Hematopoietic multipotent progenitor cell treated with erythropoietin and hydrocortisone succinate and interleukin-3 and kit ligand, for 4 days (in vitro differentiated cells): ENCODE data around the gene ATP5F1D.

Experiments used
- DNase-seq: peaks from one replicate; pipeline ENCODE4 v3.0.0-alpha.2; 2015

Gene ATP5F1D

DNA sequence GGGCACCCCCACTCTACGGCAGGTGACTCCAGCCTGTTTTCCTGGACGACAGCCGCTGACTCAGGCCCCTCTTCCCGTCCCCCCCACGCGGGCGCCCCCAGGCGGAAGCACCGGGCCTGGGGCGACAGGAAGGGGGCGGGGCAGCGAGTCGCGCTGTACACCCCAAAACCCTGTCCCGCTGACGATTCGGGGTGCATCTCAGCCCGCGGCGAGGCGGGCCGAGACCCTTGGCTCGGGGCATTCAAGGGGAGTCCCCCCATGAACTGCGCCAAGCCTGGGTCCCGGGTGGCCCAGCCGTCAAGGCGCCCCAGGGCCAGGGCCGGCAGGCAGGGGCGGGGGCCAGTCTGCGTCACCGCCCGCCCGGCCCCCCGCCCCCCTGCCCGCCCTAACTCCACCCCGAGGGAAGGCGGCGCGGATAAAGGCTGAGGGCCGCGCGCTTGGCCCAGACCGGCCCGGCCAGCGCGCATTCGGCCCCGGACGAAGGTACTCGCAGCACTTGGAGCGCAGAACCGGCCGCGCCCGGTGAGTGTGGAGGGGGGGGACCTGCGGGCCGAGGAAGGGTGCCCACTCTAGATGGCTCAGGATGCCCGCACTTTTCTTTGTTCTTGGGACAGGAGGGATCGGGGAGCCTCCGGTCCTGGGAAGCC, 6.7 kb downstream of the ATP5F1D start, which contains the start of gene MIDN:
Gene MIDN, plus strand, starts transcription at position 445 of the 647 bp plus-strand sequence. CDS start 1,714 bp downstream, outside the sequence.
- DNase-seq: peak; percentile 85

DNA sequence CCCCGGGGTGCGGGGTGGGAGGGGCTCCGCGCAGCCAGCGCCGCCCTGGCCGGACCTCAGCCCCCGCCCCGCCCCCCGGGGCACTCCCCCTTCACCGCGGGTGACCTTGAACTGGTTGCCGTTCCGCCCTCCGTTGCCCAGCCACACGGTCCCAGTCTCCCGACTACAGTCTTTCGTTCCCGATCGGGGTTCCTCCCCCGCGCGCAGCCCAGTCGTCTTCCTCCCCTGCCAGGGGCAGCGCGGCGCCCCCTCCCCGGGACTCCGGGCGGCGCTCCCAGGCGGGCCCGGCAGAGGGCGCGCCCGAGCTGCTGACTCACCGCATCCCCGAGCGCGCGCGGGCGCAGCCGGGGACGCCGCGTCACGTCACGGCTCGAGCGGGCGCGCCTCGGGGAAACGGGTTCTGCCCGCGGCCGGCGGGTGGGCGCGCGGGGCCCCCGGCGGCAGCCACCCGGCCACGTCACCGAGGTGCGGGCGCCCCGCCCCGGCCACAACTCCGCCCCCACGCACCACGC, 7.3 kb downstream of the ATP5F1D start:
- peak; percentile 84 for DNase-seq

DNA sequence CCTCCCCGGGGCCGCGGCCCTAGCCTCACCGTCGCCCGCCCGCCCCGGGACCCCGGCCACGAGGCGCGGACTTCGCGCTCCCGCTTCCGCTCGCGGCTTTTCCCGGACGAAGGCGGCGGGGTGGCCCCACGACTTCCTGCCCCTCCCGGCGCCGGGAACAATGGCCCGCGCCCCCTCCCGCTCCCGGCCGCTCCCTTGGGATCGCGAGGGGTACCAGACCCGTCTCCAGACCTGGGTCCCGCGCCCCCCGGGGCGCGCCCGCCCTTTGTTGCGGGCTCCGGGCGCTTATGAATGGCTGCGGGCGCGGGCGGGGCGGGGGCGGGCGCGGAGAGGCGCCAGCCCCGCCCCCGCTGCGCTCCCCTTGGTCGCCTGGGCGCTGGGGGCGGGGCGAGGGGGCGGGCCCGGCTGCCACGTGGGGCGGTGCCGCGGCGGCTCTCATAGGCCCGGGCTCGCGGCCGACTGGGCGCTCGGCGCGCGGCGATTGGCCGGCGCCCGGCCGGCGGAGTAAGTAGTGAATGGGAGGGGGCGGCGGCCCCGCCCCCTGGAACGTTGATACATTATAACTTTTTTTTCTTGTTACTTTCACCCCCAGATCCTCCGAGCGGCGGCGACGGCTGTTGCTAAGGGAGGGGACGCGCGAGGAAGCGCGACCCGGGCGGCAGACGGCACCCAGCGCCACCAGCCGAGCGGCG, 7.9 kb downstream of the ATP5F1D start:
- peak; percentile 98 for DNase-seq

DNA sequence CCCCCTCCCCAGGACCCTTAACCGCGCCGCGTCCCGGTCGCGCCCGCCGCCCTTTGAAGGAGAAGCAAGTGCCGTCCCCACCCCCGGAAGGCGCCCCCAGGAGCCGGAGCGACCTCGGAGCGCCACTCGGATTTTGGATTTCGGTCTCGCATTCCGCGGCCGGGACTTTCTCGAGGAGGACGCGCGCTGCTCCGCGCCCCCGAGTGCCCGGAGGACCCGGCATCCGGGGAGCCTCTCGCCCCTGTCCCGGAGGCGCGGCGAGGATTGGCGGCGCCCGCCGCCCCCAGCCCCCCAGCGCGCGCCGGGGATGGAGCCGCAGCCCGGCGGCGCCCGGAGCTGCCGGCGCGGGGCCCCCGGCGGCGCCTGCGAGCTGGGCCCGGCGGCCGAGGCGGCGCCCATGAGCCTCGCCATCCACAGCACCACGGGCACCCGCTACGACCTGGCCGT, 8.5 kb downstream of the ATP5F1D start:
- no peak for DNase-seq

DNA sequence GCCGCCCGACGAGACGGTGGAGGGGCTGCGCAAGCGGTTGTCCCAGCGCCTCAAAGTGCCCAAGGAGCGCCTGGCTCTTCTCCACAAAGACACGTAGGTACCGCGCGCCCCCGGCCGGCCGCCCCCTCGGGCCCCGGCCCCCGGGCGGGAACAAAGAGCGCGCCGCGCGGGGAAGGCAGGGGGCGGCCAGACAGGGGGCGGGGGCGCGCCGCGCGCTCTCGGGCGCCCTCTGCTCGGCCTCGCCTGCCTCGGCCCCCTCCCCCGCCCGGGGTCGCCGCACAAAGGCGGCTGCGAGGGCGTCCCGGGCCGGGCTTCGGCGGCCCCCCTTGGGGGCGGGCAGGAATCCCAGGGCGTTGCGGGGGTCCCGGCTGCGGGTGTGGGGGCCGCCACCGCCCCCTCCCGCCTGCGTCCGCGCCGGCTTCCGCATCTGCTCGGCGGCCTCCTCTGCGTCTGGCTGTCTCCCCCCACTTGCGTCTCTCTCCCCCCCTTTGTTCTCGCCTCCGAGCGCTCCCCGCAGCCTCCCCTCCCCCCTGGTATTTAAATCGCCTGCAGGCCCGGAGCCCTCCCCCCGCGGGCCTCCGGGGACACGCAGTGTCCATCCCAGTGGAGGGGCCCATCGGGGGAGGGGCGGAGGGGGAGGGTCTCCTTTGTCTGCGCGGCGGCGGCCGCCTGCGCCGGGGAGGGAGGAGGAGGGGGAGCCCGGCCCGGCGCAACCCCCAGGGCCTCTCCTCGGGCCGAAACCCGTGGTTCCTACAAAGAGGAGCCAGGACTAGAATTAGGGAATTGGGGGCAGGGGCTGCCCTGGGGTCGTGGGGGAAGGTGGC, 9.1 kb downstream of the ATP5F1D start:
- DNase-seq: peak; percentile 85

DNA sequence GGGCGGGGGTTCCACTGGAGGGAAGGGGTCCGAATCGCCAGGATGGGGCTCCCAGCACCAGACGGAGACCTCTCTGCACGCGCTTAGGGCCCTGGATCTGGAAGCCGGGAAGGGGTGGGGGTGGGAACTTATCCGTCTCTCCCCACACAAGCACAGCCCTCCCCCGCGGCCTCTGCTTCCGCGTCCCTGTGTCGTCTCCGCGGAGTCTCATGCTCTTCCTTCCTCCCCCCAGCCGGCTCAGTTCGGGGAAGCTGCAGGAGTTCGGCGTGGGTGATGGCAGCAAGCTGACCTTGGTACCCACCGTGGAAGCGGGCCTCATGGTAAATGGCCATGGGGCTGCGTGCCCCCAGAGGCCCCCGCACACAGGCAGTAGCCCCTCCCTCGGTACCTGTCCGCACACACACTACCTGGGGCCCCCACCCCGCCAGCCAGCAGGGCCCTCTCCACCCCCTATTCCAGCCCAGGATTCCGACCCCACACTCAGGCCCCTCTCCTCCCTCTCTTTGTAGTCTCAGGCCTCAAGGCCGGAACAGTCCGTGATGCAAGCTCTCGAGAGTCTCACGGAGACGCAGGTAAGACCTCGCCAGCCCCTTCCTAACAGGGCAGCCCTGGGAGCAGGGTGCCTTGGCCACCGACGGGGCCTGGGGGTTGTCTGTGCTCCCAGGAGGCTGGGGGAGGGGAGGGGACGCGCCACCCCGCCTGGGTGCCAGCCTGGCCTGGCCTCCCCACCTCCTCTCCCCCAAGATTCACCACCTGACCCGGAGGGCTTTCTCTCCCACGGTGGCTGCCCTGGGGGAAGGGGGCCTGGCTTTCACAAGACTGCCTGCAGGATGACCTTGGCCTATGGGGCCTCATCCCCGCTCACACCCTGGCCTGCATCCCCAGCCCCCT, 10.0 kb downstream of the ATP5F1D start:
- peak; percentile 91 for DNase-seq

DNA sequence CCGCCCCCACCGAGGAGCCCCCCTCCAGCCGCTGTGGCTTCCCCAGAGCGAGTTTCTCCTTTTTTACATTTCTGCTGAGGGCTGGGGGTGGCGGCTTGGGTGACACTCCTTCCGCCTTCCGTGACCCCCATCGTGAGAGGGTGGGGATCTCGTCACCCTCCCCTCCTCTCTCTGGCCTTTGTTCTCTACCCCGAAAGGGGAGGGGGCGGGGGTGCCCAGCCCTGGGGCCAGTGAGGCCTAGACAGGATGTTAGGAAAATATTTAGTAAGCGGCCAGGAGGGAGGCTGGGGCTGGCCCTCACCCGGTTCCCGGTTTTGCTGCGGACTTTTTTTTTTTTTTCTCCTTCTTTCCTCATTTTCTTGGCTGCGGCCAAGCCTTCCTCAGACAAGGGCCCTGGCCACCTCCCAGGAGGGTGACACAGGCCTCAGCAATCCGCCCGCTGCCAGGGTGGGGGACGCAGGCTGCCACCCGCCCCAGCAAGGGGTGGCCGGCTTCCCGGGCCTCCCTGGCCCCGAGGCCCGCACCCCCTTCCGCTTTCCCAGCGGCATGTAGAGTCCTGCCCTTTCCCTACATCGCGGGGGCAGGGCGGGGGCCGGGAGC, 10.8 kb downstream of the ATP5F1D start:
- DNase-seq: peak; percentile 95

DNA sequence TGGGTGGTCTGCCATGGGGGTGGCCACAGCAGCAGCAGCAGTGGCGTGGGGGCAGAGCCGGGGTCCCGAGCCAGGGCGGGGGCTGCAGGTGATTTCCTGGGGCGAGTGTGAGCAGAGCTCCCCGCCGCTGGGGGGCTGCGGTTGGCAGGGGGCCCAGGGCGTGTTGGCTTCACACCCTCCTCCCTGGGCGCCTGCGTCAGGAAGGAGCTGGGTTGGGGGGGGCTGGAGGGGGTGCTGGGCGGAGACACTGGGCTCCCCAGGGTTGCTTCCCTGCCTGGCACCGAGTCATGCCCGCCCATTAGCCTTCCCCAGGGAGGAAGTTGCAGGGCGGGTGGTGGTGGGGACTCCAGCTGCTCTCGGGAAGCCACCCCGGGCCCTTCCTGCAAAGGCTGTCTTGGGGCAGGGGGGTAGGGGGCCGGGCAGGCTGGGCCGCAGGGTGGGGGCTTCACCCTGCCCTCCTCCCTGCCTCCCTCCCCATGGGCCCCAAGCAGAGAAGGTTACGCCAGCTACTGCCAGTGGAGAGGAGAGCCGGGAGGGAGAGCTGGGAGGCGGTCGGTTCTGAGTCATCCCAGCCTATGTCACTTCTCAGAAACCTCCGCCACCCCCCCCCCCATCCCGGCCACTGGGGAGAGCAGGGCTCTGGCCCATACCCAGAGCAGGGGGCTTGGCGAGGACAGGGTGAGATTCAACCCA, 11.4 kb downstream of the ATP5F1D start:
- peak; percentile 95 for DNase-seq

DNA sequence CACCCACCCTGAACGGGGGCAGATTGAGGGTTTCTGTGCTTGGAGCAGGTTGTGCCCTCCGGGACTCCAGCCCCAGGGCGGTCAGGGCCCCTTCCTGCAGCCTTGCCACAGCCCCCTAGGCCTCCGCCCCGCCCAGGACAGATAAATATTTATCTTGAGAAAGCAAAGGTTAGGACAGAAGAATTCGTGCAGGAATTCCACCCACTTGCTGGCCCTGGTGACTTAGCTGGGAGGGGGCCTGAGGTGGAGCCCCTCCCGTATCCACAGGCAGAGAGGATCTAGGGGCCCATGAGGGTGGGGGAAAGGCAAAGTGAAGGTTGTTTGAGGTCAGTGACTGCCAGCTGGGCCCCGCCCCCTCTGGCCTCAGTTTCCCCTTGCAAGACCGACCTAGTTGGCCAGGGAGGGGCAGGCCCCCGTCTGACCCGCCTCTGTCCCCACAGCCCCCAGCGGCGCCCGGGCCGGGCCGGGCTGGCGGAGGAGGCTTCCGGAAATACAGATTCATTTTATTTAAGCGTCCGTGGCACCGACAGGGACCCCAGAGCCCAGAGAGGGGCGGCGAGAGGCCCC, 12.0 kb downstream of the ATP5F1D start:
- peak; percentile 92 for DNase-seq

DNA sequence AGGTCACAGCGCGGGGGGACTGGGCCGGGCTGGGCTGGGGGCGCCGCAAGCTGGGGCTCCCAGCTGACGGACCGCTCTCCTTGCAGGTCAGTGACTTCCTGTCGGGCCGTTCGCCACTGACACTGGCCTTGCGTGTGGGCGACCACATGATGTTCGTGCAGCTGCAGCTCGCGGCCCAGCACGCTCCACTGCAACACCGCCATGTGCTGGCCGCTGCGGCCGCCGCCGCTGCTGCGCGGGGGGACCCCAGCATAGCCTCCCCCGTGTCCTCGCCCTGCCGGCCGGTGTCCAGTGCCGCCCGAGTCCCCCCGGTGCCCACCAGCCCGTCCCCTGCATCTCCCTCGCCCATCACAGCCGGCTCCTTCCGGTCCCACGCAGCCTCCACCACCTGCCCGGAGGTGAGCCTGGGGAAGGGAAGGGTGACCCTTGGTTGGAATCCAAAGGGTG, 12.6 kb downstream of the ATP5F1D start:
- peak; percentile 10 for DNase-seq

DNA sequence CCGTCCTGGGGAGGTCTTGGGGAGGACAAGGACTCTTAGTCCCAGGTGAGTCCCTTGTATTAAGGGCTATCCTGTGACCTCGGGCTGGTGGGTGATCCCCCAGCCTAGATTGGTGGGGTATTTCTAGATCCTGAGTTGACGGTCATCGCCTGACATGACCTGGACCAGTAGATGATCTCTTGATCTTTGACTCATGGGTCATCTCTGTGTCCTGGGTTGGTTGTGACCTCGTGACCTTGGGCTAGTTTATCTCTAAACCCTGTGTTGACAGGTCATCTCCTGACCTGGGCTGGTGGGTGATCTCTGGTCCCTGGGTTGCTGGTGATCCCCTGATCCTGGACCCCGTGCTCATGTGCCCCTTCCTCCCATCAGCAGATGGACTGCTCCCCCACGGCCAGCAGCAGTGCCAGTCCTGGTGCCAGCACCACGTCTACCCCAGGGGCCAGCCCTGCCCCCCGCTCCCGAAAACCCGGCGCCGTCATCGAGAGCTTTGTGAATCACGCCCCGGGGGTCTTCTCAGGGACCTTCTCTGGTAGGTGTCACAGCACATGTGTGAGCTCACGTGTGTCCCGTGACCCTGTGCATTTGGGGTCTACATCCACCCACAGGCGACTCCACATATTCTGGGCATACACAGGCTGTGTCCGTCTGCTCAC, 13.1 kb downstream of the ATP5F1D start:
- DNase-seq: no peak

DNA sequence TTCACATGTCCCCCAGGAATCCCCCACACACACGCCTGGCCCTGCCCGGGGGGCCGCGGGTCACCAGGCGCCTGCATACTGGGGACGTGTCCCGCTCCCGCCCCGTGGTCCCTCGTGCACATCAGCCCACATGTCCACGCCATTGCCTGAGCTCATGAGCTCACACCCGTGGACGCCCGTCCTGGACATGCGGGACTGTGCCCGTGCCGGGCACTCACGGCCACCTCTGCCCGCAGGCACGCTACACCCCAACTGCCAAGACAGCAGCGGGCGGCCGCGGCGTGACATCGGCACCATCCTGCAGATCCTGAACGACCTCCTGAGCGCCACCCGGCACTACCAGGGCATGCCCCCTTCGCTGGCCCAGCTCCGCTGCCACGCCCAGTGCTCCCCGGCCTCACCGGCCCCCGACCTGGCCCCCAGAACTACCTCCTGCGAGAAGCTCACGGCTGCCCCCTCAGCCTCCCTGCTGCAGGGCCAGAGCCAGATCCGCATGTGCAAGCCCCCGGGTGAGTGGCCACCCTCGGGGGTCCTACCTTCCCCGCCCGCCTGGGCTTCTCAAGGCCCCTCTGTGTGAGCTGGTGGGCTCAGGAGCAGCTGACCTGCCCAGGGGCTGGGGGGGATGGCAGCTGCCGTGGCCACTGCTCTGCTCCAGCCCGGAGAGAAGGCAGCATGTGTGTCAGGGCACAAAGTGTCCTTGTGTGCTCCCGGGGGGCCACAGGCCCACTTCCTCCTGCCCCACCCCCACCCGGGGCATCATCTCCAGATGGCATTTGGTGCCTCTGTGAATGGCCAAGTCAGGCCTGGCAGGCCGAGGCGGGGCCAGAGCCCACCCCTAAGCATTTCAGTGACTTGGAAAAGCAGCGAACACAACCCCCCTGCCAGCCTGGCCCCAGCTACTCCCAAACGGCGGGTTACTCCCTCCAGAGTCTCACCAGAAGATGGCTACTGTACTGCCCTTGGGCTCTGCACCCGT, 13.9 kb downstream of the ATP5F1D start:
- no peak for DNase-seq

DNA sequence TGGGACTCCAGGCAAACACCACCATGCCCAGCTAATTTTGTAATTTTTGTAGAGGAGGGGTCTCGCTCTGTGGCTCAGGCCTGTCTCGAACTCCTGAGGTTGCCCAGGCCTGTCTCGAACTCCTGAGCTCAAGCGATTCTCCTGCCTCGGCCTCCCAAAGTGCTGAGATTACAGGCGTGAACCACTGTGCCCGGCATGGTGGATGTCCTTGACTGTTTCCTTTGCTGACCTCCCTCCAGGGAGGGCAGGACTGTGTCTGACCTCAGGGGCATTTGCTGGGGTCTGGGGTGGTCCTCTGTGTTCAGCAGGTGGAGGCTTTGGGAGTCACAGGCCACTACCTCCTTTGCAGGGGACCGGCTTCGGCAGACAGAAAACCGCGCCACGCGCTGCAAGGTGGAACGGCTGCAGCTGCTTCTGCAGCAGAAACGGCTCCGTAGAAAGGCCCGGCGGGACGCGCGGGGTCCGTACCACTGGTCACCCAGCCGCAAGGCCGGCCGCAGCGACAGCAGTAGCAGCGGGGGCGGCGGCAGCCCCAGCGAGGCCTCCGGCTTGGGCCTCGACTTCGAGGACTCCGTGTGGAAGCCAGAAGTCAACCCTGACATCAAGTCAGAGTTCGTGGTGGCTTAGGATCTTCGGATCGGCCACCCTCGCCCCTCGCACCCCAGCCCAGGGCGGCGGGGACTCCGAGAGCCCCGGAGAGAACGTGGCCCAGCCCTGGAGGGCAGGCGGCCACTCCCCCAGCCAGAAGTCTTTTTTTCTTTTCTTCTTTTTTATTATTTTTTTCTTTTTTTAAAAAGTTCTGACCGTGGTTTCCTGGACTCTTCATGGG, 15.3 kb downstream of the ATP5F1D start:
- DNase-seq: no peak

DNA sequence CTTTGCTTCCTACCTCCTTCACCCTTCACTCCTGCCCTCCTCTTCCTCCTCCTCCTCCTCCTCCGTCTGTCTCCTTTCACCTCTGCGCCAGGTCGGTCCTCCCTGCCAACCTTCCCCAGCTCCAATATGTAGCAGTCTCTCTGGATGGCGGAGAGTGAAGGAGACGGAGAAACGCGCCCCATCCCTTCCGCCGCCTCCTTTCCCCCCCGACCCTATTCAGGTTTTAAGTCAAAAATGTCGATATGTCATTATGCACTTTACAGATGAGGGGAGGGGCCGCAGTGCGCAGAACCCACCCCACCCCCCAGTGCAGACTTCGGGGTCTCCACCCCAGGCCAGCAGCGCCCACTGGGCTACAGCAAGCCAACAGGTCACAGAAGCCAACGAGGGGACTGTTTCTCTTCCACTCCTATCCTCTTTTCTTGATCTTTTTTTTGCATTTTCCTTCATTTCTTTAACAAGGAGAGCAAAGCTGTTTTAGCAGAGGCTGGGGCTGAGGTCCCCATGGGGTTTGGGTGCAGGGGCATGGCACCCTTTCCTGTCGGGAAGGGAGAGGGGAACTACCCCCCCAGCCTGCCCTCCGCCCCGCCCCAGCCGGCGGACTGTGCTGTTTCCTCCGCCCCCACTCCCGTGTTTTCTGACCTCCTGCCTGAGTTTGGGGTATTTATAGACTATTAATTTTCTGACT, 16.1 kb downstream of the ATP5F1D start:
- DNase-seq: no peak

DNA sequence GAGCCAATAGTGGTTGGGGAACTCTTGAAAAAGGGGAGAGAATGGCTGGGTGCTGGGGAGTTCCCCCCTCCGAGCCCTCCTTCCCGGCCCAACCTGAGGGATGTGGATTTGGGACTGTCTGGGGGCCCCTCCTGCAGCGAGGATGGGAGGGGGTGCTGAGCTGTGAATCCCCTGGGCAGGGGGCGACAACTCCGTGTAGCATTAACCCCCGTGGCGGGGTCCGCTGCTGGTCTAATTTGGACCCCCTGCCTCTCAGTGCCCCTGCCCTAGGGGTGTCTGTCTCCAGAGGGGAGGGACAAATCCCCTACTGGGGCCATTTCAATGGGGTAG, 16.6 kb downstream of the ATP5F1D start:
- DNase-seq: no peak

DNA sequence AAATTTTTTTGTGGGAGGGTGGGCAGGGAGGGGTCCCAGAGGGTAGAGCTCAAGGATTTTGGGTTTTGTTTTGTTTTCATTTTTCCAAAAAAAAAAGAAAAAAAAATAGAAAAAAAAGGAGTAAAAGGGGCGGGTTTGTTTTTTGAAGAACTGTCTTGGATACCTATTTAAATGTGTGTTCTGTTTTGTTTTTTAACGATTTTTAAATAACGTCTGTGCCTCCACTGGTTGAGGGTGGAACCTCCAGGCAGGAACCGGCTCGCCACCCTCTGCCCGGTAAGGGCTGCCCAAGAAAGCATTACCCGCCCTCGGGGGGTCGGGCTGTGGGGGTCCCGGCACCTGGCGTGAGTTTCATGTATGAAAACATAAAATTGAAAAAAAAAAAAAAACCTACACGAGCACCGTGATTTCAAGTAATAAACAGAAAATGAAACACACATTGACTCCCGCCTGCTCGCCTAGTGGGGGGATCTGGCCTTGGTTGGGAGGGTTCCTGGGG, 17.2 kb downstream of the ATP5F1D start:
- DNase-seq: no peak

DNA sequence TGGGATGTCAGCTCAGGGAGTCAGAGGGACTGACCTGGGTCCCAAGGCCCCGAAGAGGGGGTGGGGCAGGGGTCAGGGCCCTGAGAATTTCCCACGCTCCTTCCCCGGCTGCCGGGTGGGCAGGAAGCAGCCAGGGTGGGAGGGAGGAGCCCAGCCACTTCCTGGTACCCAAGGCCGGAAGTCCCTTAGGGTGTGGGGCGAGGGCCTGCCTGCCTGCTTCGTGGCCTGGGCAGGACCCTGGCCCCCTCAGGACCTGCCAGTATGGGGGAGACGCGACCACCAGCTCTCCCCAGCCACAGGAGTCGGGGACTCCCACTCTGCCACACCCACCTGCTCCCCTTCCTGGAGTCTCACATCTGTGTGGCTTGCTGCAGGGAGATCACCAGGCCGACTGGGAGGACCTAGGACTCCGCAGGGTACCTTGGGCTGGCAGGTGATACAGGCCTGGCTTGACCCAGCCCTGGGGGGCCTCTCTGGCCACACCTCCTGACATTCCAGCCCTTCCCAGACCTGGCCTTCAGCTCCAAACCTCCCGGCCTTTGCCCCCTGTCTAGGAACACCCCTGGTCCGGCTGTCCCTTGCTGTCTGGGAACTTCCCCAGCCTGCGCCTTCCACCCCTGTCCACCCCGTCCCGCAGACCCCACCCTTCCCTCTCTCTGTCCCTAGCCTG, 17.8 kb downstream of the ATP5F1D start:
- DNase-seq: peak; percentile 83
